Skeletal muscle cell (primary cell): ENCODE measurements around the gene TBC1D3K.
"Not testable (repeated sequence)": the region's sequence is repeated elsewhere in the genome, so short reads cannot be mapped to it uniquely, and the experiment has no call there.

ENCODE experiments used
- DNase-seq: peaks from one replicate; pipeline ENCODE4 v3.0.0-alpha.2; 2010; ENCODE audit warnings: low read depth
- H3K4me3 ChIP-seq: 2 replicates; pipeline ENCODE4 v1.5.1; 2011; ENCODE audit warnings: low read depth, mild to moderate bottlenecking, control low read depth, low read length, moderate library complexity

Gene TBC1D3K

DNA sequence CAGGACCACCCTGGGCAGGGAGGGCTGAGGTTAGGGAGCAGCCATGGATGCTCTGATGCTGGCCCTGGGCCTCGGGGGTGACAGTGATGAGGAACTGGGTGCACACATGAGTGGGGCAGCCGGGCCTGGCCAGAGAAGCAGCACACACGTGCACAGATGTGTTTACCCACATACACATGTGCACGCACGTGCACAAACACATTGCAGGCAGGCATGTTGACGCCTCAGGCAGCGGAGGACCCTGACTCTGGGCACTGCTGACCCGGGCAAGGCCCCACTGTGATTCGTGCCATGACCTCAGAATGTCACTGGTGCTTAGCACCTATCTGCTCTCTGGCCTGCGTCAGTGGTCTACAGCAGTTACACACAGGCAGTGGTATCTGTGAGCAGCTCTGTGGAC lies at the start of gene TBC1D3K:
TSS of gene TBC1D3K (plus strand) at position 301 of the 400 bp plus-strand sequence. CDS start 1,585 bp downstream, outside the sequence.
- H3K4me3 ChIP-seq, DNase-seq: not testable (repeated sequence)

DNA sequence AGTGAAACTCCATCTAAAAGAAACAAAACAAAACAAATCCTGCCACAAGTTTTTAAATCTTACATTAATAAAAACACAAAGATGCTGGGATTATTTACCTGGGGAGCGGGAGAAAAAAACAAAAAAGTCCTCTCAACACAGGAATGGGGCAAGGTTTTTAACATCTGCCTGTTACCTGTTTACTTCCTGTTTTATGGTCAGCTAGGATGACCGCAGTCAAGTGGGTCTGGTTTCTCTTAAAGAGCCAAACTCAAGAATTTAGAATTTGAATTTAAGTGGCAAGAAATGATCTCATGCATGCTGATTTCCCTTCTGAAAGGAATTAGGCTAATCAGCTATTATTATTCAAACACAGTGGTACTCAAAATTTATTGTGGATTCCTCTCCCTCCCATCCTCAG lies 39.7 kb upstream of the TBC1D3K start:
- H3K4me3 ChIP-seq = no peak overlapping the region
- DNase-seq = no peak

GRCh38 chr17:37885136-37885535 lies 39.1 kb upstream of the TBC1D3K start:
- H3K4me3 ChIP-seq = no peak overlapping the region
- no peak for DNase-seq

GRCh38 chr17:37888881-37889280 lies 35.3 kb upstream of the TBC1D3K start:
- H3K4me3 ChIP-seq = no peak overlapping the region
- DNase-seq = no peak

- not testable (repeated sequence) for H3K4me3 ChIP-seq, DNase-seq
Observed at GRCh38 chr17:37896961-37897360, 27.3 kb upstream of the TBC1D3K start.
